K562 (cell line): ENCODE results near the gene STK4.

Experiments
- ATF7 ChIP-seq: fragments of 450-650 bp; IDR thresholded peaks from 2 replicates; pipeline ENCODE4 v1.7.1; 2014; ENCODE audit warnings: mild to moderate bottlenecking, moderate library complexity
- CHD4 ChIP-seq: fragments of 200-600 bp; sonication (generic); IDR thresholded peaks from 3 replicates; pipeline ENCODE4 v1.6.1; 2012; ENCODE audit warnings: low read depth, mild to moderate bottlenecking, mixed read lengths, low read length, inconsistent platforms; ENCODE audit not compliant: insufficient read depth, insufficient replicate concordance, poor library complexity, severe bottlenecking
- CTCF ChIP-seq, 3 experiments: IDR thresholded peaks in 2 of 3; conservative IDR thresholded peaks in 1 of 3; 2 replicates each; pipeline ENCODE4 v1.5.1; 2011 to 2012; ENCODE audit warnings: low read length in 3 of 3, mild to moderate bottlenecking in 3 of 3, control low read depth in 2 of 3, improper control_type of control experiment in 1 of 3, inconsistent platforms in 1 of 3, low read depth in 1 of 3, mixed read lengths in 1 of 3, moderate library complexity in 1 of 3; ENCODE audit not compliant: insufficient read depth in 2 of 3
- EZH2 ChIP-seq: IDR thresholded peaks from 2 replicates; pipeline ENCODE4 v1.6.1; 2012; ENCODE audit warnings: low read depth, mild to moderate bottlenecking, inconsistent platforms, low read length, borderline replicate concordance
- GABPB1 ChIP-seq: sonication (generic); formaldehyde crosslinking; IDR thresholded peaks from 2 replicates; pipeline ENCODE4 v1.8.0; 2022; ENCODE audit warnings: mild to moderate bottlenecking, missing genetic modification reagents
- NRF1 ChIP-seq, 2 experiments: fragments of 450-650 bp; IDR thresholded peaks in 1 of 2; conservative IDR thresholded peaks in 1 of 2; 2 replicates each; pipeline ENCODE4 v1.6.1; 2014; ENCODE audit warnings: mild to moderate bottlenecking in 2 of 2
- POLR2A ChIP-seq: fragments of 450-650 bp; conservative IDR thresholded peaks from 2 replicates; pipeline ENCODE4 v1.6.1; 2016
- POLR2AphosphoS5 ChIP-seq: IDR thresholded peaks from 2 replicates; pipeline ENCODE4 v1.6.1; 2011; ENCODE audit warnings: mild to moderate bottlenecking, low read depth, low read length, moderate library complexity; ENCODE audit not compliant: control insufficient read depth, insufficient read depth
- RBM34 ChIP-seq: fragments of 200-400 bp; formaldehyde crosslinking; IDR thresholded peaks from 2 replicates; pipeline ENCODE4 v1.6.1; 2018; ENCODE audit warnings: low read length, borderline replicate concordance; ENCODE audit not compliant: insufficient read depth
- SP2 ChIP-seq: IDR thresholded peaks from 2 replicates; pipeline ENCODE4 v1.6.1; 2011; ENCODE audit warnings: mild to moderate bottlenecking, low read depth, low read length, moderate library complexity; ENCODE audit not compliant: poor library complexity, severe bottlenecking; ENCODE audit errors: extremely low read depth
- TEAD4 ChIP-seq, 2 experiments: sonication (generic) in 1 of 2; formaldehyde crosslinking in 1 of 2; IDR thresholded peaks; 2 replicates each; pipeline versions ENCODE4 v1.6.1 to v1.8.0; 2012 to 2022; ENCODE audit warnings: borderline replicate concordance in 1 of 2, inconsistent platforms in 1 of 2, low read length in 1 of 2, mild to moderate bottlenecking in 1 of 2, missing genetic modification reagents in 1 of 2
- ZNF398 ChIP-seq: fragments of 250-450 bp; sonication (Bioruptor Pico); IDR thresholded peaks from 2 replicates; pipeline ENCODE4 v1.8.0; 2021; ENCODE audit warnings: moderate library complexity, mild to moderate bottlenecking, inconsistent platforms

- TF ChIP-seq POLR2A, result no peak
- TF ChIP-seq SP2, result no peak
- peak; percentile 70 for TF ChIP-seq TEAD4 (IDR thresholded peaks at IDR 0.05; ENCODE audit: low read length)
- TF ChIP-seq TEAD4 (CRISPR knock-in tag; IDR thresholded peaks at IDR 0.05; ENCODE audit: borderline replicate concordance), result no peak
- TF ChIP-seq ZNF398 (CRISPR knock-in tag), result no peak
- peak; percentile 62 for TF ChIP-seq ATF7
- TF ChIP-seq POLR2AphosphoS5, result no peak
- no peak for TF ChIP-seq EZH2
- no peak for TF ChIP-seq CTCF (IDR thresholded peaks at IDR 0.05 in 2 of 3, conservative IDR thresholded peaks at IDR 0.05 in 1 of 3; ENCODE audit: insufficient read depth in 2 of 3, low read depth in 1 of 3, low read length in 3 of 3)
- no peak for TF ChIP-seq GABPB1 (CRISPR knock-in tag)
- TF ChIP-seq RBM34, result no peak
- no peak for TF ChIP-seq NRF1 (conservative IDR thresholded peaks at IDR 0.05 in 1 of 2, IDR thresholded peaks at IDR 0.05 in 1 of 2)
- no peak for TF ChIP-seq CHD4
Observed at GRCh38 chr20:44979090-44979621, 12.8 kb downstream of the STK4 start.
